ENCODE measurements around the gene HMGB4.

HMGB4 gene

DNA sequence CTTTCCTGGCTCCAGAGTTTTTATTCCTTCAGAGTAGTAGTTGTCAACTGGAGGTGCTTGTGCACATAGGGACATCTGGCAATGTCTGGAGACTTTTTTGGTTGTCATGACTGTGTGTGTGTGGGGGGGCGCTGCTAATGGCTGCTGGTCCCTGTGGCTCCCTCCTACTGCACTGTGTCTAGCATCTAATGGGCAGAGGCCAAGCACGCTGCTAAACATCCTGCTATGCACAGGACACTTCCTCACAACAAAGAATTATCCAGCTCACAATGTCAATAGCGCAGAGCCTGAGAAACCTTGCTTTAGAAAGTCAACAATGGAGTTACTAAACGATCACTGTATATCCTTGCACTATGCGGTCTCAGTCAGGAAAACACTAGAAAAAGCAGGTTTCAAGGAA, 19.7 kb upstream of the HMGB4 start:
- no peak overlapping the region for H3K4me3 ChIP-seq (ENCODE audit: low read length in 2 of 2)
- H3K36me3 ChIP-seq (ENCODE audit: control insufficient read depth in 2 of 2, insufficient read depth in 2 of 2, low read length in 2 of 2) = no peaks in the 10 kb centered on the region
- no peak overlapping the region for H3K9ac ChIP-seq (ENCODE audit: low read length in 2 of 2)
- H3K27me3 ChIP-seq (ENCODE audit: control insufficient read depth in 1 of 2, insufficient read depth in 2 of 2, low read length in 2 of 2) = peaks cover 0 to 6% of the 10 kb centered on the region in 2 donors
- no peaks in the 10 kb centered on the region for H3K4me1 ChIP-seq (ENCODE audit: control insufficient read depth, insufficient read depth, low read length)
- H3K27ac ChIP-seq (ENCODE audit: low read length) = no peak overlapping the region
- H3K9me3 ChIP-seq (ENCODE audit: control insufficient read depth in 2 of 2, low read length in 2 of 2) = peaks cover 0 to 2% of the 10 kb centered on the region in 2 donors

DNA sequence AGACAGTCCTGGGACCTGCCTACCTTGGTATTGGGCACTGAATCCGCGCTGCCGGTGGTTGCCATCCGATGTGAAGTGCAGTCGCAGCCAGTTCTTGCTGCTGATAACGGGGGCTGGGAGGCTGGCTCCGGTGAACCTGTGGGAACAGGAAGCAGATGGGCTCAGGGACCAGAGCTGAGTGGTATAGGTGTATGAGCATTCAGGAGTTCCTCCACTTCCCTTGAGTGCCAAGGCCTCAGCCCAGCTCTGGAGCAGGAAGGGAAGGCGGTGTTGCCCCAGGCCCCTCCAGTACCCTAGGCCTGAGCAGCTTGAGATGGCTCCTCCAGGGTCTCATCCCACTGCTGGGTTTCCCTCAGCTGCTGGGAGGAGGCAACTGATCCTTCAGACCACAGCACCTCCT, 17.0 kb upstream of the HMGB4 start:
- peaks cover 0 to 4% of the 10 kb centered on the region in 2 donors for H3K27me3 ChIP-seq (ENCODE audit: control insufficient read depth in 1 of 2, insufficient read depth in 2 of 2, low read length in 2 of 2)
- H3K4me3 ChIP-seq (ENCODE audit: low read length in 2 of 2) = no peak overlapping the region
- no peaks in the 10 kb centered on the region for H3K4me1 ChIP-seq (ENCODE audit: control insufficient read depth, insufficient read depth, low read length)
- peaks cover 0 to under 1% of the 10 kb centered on the region in 2 donors for H3K9me3 ChIP-seq (ENCODE audit: control insufficient read depth in 2 of 2, low read length in 2 of 2)
- H3K36me3 ChIP-seq (ENCODE audit: control insufficient read depth in 2 of 2, insufficient read depth in 2 of 2, low read length in 2 of 2) = no peaks in the 10 kb centered on the region
- no peak overlapping the region for H3K27ac ChIP-seq (ENCODE audit: low read length)
- H3K9ac ChIP-seq (ENCODE audit: low read length in 2 of 2) = no peak overlapping the region

DNA sequence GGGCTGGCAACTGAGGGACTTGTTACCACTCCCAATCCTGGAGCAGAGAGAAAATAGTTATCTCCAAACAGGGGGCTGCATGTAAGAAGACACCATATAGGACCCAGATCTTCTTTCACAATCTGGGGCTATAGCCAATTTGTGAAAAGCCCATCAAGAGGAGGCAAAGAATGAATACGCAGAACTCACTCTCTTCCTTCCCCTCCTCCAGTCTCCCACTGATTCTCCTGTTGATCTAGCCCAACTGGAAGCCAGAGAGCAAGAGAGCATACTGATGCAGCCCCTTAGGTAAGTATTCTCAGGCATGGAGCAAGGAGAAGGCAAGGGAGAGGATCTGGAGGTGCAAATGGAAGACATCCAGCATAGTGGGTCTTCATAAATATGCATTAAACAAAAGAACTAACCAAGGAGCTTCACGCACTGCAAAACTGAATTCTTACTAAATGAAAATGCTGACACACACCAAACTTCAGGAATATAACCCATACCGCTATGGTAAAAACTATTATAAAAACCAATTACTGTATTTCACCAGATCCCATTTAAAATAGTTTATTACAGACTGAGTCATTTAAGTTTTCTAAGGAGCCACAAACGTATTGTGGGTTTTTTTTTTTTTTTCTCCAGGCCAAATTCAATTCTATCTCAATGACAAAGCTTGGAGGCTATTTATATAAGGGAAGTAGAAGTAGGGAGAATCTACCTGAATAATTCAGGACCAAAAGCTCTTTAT, 15.5 kb upstream of the HMGB4 start:
- no peaks in the 10 kb centered on the region for H3K36me3 ChIP-seq (ENCODE audit: control insufficient read depth in 2 of 2, insufficient read depth in 2 of 2, low read length in 2 of 2)

DNA sequence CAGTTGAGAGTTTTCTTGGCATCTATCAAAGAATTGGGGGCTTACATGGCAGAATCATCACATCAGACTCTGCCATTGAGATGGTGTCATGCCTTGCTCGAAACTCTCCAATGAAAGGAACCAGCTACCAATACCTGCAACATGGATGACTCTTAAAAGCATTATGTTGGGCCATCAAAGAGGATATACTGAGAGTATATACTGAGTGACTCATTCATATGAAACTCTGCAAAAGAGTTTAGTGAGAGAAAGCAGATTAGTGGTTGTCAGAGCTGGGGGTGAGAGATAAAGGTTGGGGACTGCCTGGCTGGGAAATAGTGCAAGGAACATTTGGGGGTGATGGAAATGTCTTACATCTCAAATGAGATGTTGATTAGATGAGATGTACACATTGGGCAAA, 14.7 kb upstream of the HMGB4 start:
- Histone ChIP-seq H3K9me3 (ENCODE audit: control insufficient read depth in 2 of 2, low read length in 2 of 2) (no peaks in the 10 kb centered on the region), H3K4me3 (ENCODE audit: low read length in 2 of 2) (no peak overlapping the region), H3K27ac (ENCODE audit: low read length) (no peak overlapping the region), H3K4me1 (ENCODE audit: control insufficient read depth, insufficient read depth, low read length) (no peaks in the 10 kb centered on the region), H3K27me3 (ENCODE audit: control insufficient read depth in 1 of 2, insufficient read depth in 2 of 2, low read length in 2 of 2) (peaks cover 0 to 4% of the 10 kb centered on the region in 2 donors), H3K36me3 (ENCODE audit: control insufficient read depth in 2 of 2, insufficient read depth in 2 of 2, low read length in 2 of 2) (no peaks in the 10 kb centered on the region), H3K9ac (ENCODE audit: low read length in 2 of 2) (no peak overlapping the region)

More for the DNA sequence above, 15.5 kb upstream of the HMGB4 start:
- no peak overlapping the region for H3K27ac ChIP-seq (ENCODE audit: low read length)
- H3K9me3 ChIP-seq (ENCODE audit: control insufficient read depth in 2 of 2, low read length in 2 of 2) = no peaks in the 10 kb centered on the region
- no peak overlapping the region for H3K4me3 ChIP-seq (ENCODE audit: low read length in 2 of 2)
- H3K27me3 ChIP-seq (ENCODE audit: control insufficient read depth in 1 of 2, insufficient read depth in 2 of 2, low read length in 2 of 2) = peaks cover 0 to 8% of the 10 kb centered on the region in 2 donors
- H3K4me1 ChIP-seq (ENCODE audit: control insufficient read depth, insufficient read depth, low read length) = no peaks in the 10 kb centered on the region
- no peak overlapping the region for H3K9ac ChIP-seq (ENCODE audit: low read length in 2 of 2)

DNA sequence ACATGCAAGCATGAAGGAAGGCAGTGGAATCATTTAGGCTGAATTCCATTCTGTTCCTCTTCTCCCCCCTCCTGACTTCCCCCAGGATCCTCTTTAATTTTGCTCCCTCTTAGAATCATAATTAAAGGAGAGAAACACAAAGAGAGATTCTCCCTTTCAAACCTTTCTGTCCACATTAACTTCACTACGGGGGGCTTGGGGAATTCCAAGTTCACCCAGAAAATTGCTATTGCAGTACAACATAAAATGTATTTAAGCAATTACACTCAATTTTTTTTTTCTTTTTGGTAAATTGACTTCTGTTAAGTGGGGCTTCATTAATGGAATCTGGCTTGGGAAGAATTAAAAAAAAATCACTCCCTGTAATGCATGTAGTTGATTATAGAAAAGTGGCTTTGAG, 13.4 kb upstream of the HMGB4 start:
- Histone ChIP-seq H3K4me3 (ENCODE audit: low read length in 2 of 2) (no peak overlapping the region), H3K9me3 (ENCODE audit: control insufficient read depth in 2 of 2, low read length in 2 of 2) (no peaks in the 10 kb centered on the region), H3K27me3 (ENCODE audit: control insufficient read depth in 1 of 2, insufficient read depth in 2 of 2, low read length in 2 of 2) (peaks cover 0 to 4% of the 10 kb centered on the region in 2 donors), H3K4me1 (ENCODE audit: control insufficient read depth, insufficient read depth, low read length) (no peaks in the 10 kb centered on the region), H3K27ac (ENCODE audit: low read length) (no peak overlapping the region), H3K9ac (ENCODE audit: low read length in 2 of 2) (no peak overlapping the region), H3K36me3 (ENCODE audit: control insufficient read depth in 2 of 2, insufficient read depth in 2 of 2, low read length in 2 of 2) (no peaks in the 10 kb centered on the region)

DNA sequence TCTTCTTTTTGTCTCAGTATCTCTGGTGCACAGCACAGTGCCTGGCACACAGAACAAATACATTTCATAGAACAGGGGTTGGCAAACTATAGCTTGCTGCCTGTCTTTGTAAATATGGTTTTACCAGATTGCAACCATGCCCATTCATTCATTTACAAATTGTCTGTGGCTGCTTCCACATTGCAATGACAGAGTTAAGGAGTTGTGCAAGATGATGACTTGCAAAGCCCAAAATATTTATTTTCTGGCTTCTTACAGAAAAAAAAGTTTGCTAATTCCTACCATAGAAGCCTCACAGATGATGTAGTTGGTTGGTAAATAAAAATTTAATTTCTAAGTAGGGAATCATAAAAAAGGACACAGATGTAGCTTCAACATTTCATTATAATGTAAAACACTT, 11.2 kb upstream of the HMGB4 start:
- peaks cover 0 to 8% of the 10 kb centered on the region in 2 donors for H3K27me3 ChIP-seq (ENCODE audit: control insufficient read depth in 1 of 2, insufficient read depth in 2 of 2, low read length in 2 of 2)
- H3K27ac ChIP-seq (ENCODE audit: low read length) = no peak overlapping the region
- H3K4me3 ChIP-seq (ENCODE audit: low read length in 2 of 2) = no peak overlapping the region
- no peaks in the 10 kb centered on the region for H3K36me3 ChIP-seq (ENCODE audit: control insufficient read depth in 2 of 2, insufficient read depth in 2 of 2, low read length in 2 of 2)
- H3K4me1 ChIP-seq (ENCODE audit: control insufficient read depth, insufficient read depth, low read length) = no peaks in the 10 kb centered on the region
- H3K9me3 ChIP-seq (ENCODE audit: control insufficient read depth in 2 of 2, low read length in 2 of 2) = no peaks in the 10 kb centered on the region
- H3K9ac ChIP-seq (ENCODE audit: low read length in 2 of 2) = no peak overlapping the region

DNA sequence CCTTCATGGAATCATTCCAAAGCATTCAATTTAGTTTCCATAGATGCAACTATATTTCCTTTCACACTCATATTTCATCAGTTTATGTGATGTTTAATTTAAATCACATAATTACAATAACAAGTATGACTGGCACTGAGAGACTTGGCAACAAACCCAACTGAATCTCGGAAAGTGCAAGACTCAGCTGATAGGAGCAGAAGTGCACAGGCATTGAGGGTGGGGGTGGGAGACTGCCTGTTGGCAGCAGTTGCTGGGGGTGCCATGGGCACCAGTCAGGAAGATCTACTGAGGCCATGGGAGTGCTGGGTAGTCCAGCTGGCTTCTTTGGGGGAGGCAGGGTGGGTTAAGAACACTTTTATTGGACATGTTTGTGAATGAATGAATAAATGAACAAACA, 10.4 kb upstream of the HMGB4 start:
- Histone ChIP-seq H3K9ac (ENCODE audit: low read length in 2 of 2) (no peak overlapping the region), H3K36me3 (ENCODE audit: control insufficient read depth in 2 of 2, insufficient read depth in 2 of 2, low read length in 2 of 2) (no peaks in the 10 kb centered on the region), H3K4me3 (ENCODE audit: low read length in 2 of 2) (no peak overlapping the region), H3K9me3 (ENCODE audit: control insufficient read depth in 2 of 2, low read length in 2 of 2) (no peaks in the 10 kb centered on the region), H3K27ac (ENCODE audit: low read length) (no peak overlapping the region), H3K27me3 (ENCODE audit: control insufficient read depth in 1 of 2, insufficient read depth in 2 of 2, low read length in 2 of 2) (peaks cover 0 to 8% of the 10 kb centered on the region in 2 donors), H3K4me1 (ENCODE audit: control insufficient read depth, insufficient read depth, low read length) (no peaks in the 10 kb centered on the region)

- no peaks in the 10 kb centered on the region for H3K36me3 ChIP-seq (ENCODE audit: control insufficient read depth in 2 of 2, insufficient read depth in 2 of 2, low read length in 2 of 2)
- H3K4me3 ChIP-seq (ENCODE audit: low read length in 2 of 2) = no peak overlapping the region
- H3K27ac ChIP-seq (ENCODE audit: low read length) = no peak overlapping the region
- H3K27me3 ChIP-seq (ENCODE audit: control insufficient read depth in 1 of 2, insufficient read depth in 2 of 2, low read length in 2 of 2) = peaks cover 0 to 8% of the 10 kb centered on the region in 2 donors
- no peaks in the 10 kb centered on the region for H3K4me1 ChIP-seq (ENCODE audit: control insufficient read depth, insufficient read depth, low read length)
- no peak overlapping the region for H3K9ac ChIP-seq (ENCODE audit: low read length in 2 of 2)
- H3K9me3 ChIP-seq (ENCODE audit: control insufficient read depth in 2 of 2, low read length in 2 of 2) = no peaks in the 10 kb centered on the region
Measured at GRCh38 chr1:33854091-33854490, 9.8 kb upstream of the HMGB4 start.

DNA sequence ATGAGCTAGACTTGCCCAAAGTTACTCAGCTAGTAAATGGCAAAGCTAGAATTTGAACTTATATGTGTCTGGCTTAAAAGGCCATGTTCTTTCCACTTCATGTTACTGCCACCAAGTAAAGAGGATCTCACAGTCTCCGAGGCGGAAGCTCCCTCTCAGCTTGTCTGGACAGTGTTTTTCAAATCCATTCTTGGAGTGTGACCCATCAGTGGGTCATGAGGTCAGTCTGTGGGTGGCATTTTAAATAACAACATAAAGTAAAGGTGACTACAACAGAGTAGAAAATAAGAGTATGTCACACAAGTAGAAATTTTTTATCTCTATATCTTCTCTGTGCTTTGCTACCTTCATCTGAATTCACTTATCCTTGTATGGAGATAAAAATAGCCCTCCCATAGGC, 3.2 kb upstream of the HMGB4 start:
- H3K4me3 ChIP-seq (ENCODE audit: low read length in 2 of 2) = no peak overlapping the region
- no peak overlapping the region for H3K9ac ChIP-seq (ENCODE audit: low read length in 2 of 2)
- H3K27me3 ChIP-seq (ENCODE audit: control insufficient read depth in 1 of 2, insufficient read depth in 2 of 2, low read length in 2 of 2) = peaks cover 0 to 10% of the 10 kb centered on the region in 2 donors

GRCh38 chr1:33864460-33865389, 846 bp downstream of the HMGB4 start:
- Histone ChIP-seq H3K27me3 (ENCODE audit: control insufficient read depth in 1 of 2, insufficient read depth in 2 of 2, low read length in 2 of 2) (peaks cover 0 to 6% of the 10 kb centered on the region in 2 donors), H3K27ac (ENCODE audit: low read length) (no peak overlapping the region)

More for the DNA sequence above, 3.2 kb upstream of the HMGB4 start:
- H3K36me3 ChIP-seq (ENCODE audit: control insufficient read depth in 2 of 2, insufficient read depth in 2 of 2, low read length in 2 of 2) = no peaks in the 10 kb centered on the region
- H3K27ac ChIP-seq (ENCODE audit: low read length) = no peak overlapping the region
- no peaks in the 10 kb centered on the region for H3K9me3 ChIP-seq (ENCODE audit: control insufficient read depth in 2 of 2, low read length in 2 of 2)
- H3K4me1 ChIP-seq (ENCODE audit: control insufficient read depth, insufficient read depth, low read length) = no peaks in the 10 kb centered on the region

More at GRCh38 chr1:33864460-33865389, 846 bp downstream of the HMGB4 start:
- Histone ChIP-seq H3K4me3 (ENCODE audit: low read length in 2 of 2) (no peak overlapping the region), H3K9ac (ENCODE audit: low read length in 2 of 2) (no peak overlapping the region), H3K36me3 (ENCODE audit: control insufficient read depth in 2 of 2, insufficient read depth in 2 of 2, low read length in 2 of 2) (no peaks in the 10 kb centered on the region), H3K9me3 (ENCODE audit: control insufficient read depth in 2 of 2, low read length in 2 of 2) (peaks cover 6% of the 10 kb centered on the region in 2 donors), H3K4me1 (ENCODE audit: control insufficient read depth, insufficient read depth, low read length) (no peaks in the 10 kb centered on the region)
